Tibial nerve (tissue), 4 donors: ENCODE results near the gene MYCT1. TPM values are rescaled to one million over a fixed set of nuclear protein-coding genes. Genes with fewer than 3 reads are reported as not detected.

Source experiments
- DNase-seq, 2 donors: peaks; one replicate each; pipeline ENCODE4 v3.0.0-alpha.2; 2019; ENCODE audit warnings: low spot score in 2 of 2
- H3K27ac ChIP-seq, 4 donors: fragments of 200-600 bp; sonication (generic) in 3 of 4; one replicate each; pipeline ENCODE4 v1.5.1; 2017 to 2019; ENCODE audit warnings: mild to moderate bottlenecking in 1 of 4
- H3K27me3 ChIP-seq, 2 donors: fragments of 200-600 bp; sonication (generic) in 1 of 2; one replicate each; pipeline versions ENCODE4 v1.5.1 to v1.6.0; 2017 to 2019
- H3K36me3 ChIP-seq, 3 donors: fragments of 200-600 bp; sonication (generic); one replicate each; pipeline ENCODE4 v1.5.1; 2018 to 2019
- H3K4me1 ChIP-seq, 4 donors: fragments of 200-600 bp; sonication (generic) in 3 of 4; one replicate each; pipeline ENCODE4 v1.5.1; 2017 to 2019
- H3K4me3 ChIP-seq, 4 donors: fragments of 200-600 bp; sonication (generic) in 3 of 4; one replicate each; pipeline ENCODE4 v1.5.1; 2017 to 2019; ENCODE audit warnings: mild to moderate bottlenecking in 1 of 4, moderate library complexity in 1 of 4
- H3K9me3 ChIP-seq, 4 donors: fragments of 200-600 bp; sonication (generic) in 3 of 4; one replicate each; pipeline ENCODE4 v1.5.1; 2017 to 2019
- EP300 ChIP-seq, 2 donors: sonication (generic); formaldehyde crosslinking; IDR thresholded peaks; one replicate each; pipeline ENCODE4 v1.6.1; 2017; ENCODE audit warnings: antibody characterized with exemption in 2 of 2, mild to moderate bottlenecking in 1 of 2
- POLR2A ChIP-seq, 2 donors: fragments of 450-650 bp; IDR thresholded peaks; one replicate each; pipeline ENCODE4 v1.6.1; 2017; ENCODE audit warnings: antibody characterized with exemption in 2 of 2, mild to moderate bottlenecking in 2 of 2, moderate library complexity in 2 of 2
- WGBS, 2 donors: methylation state at CpG; one replicate each; pipeline ENCODE4 v1.1.5; 2018; 5-methylcytosine and 5-hydroxymethylcytosine counted together
- total RNA-seq, 4 donors: library from RNA; depleted of rRNA; stranded (reverse); fragments of >200 nt; gene quantifications; one replicate each; pipeline ENCODE4 v1.1.0, GENCODE V29; 2016
- TF ChIP-seq, protein P1 (sequence below), 5 experiments: fragments of 200-600 bp in 3 of 5; fragments of 450-650 bp in 2 of 5; sonication (generic) in 3 of 5; IDR thresholded peaks; one replicate each; pipeline ENCODE4 v1.5.1; 2016 to 2019; ENCODE audit warnings: antibody characterized with exemption in 5 of 5, mild to moderate bottlenecking in 3 of 5, moderate library complexity in 2 of 5

The MYCT1 gene, protein sequence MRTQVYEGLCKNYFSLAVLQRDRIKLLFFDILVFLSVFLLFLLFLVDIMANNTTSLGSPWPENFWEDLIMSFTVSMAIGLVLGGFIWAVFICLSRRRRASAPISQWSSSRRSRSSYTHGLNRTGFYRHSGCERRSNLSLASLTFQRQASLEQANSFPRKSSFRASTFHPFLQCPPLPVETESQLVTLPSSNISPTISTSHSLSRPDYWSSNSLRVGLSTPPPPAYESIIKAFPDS
- total RNA-seq = 10 to 100 TPM; 13.6 to 31.2 (median 21.2) TPM

DNA sequence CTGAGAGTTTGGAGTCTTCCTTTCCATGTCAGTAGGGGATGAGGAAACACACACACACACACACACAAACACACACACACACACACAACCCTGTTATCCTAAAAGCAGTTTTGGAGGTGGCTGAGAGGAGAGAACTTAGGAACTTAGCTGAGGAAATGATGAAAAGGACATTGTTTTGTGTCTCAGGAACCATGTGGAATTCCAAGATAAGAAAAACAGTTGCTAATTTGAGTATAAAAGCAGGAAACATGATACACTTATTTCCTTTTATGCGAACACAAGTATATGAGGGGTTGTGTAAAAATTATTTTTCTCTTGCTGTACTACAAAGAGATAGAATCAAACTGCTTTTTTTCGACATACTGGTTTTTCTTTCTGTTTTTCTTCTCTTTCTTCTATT lies at the start of gene MYCT1:
MYCT1 (plus strand) TSS at position 264 of the 400 bp plus-strand sequence; CDS start at position 270, 6 bp downstream.
- H3K27me3 ChIP-seq = no peaks in the 10 kb centered on the region
- 54% methylated on average over 2 of the region's 2 CpGs for whole genome bisulfite sequencing, 2 donors
- H3K9me3 ChIP-seq = no peaks in the 10 kb centered on the region
- H3K4me1 ChIP-seq = no peaks in the 10 kb centered on the region
- TF ChIP-seq POLR2A (IDR thresholded peaks at IDR 0.05) (no peak), EP300 (IDR thresholded peaks at IDR 0.05) (peak in 1 of 2 donors; percentile 40)
- no peaks in the 10 kb centered on the region for H3K36me3 ChIP-seq
- no peak for DNase-seq
- peak within 1 kb of the TSS in 1 of 4 donors; percentile 26 for H3K27ac ChIP-seq
- peak within 1 kb of the TSS in 1 of 4 donors; percentile 23 for H3K4me3 ChIP-seq

DNA sequence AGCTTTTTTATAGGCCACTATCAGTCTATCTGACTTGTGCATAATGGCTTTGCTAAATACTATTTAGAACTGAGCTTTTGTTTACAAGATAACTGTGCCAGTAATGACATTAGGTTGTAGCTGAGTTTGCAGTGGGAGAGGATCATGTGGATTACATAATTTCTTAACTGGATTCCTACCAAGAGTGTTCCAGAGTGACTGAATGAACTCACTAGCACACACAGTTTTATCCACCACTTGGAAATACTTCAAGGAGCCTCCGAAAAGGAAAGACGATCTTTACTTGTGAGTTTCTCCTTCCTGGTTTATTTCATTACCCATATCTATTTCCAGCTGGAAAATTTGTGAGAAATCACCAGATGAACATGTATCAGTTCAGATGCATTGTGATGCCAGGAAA lies 49.6 kb upstream of the MYCT1 start:
- Histone ChIP-seq H3K4me1 (no peaks in the 10 kb centered on the region), H3K27me3 (no peaks in the 10 kb centered on the region), H3K4me3 (no peak overlapping the region), H3K36me3 (no peaks in the 10 kb centered on the region), H3K27ac (no peak overlapping the region), H3K9me3 (no peaks in the 10 kb centered on the region)
- WGBS, 2 donors = 45 to 63% methylated on average over 2 of the region's 2 CpGs
- TF ChIP-seq, protein P1, sequence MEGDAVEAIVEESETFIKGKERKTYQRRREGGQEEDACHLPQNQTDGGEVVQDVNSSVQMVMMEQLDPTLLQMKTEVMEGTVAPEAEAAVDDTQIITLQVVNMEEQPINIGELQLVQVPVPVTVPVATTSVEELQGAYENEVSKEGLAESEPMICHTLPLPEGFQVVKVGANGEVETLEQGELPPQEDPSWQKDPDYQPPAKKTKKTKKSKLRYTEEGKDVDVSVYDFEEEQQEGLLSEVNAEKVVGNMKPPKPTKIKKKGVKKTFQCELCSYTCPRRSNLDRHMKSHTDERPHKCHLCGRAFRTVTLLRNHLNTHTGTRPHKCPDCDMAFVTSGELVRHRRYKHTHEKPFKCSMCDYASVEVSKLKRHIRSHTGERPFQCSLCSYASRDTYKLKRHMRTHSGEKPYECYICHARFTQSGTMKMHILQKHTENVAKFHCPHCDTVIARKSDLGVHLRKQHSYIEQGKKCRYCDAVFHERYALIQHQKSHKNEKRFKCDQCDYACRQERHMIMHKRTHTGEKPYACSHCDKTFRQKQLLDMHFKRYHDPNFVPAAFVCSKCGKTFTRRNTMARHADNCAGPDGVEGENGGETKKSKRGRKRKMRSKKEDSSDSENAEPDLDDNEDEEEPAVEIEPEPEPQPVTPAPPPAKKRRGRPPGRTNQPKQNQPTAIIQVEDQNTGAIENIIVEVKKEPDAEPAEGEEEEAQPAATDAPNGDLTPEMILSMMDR (IDR thresholded peaks at IDR 0.05) = no peak
- no peak for TF ChIP-seq POLR2A (IDR thresholded peaks at IDR 0.05)
- TF ChIP-seq EP300 (IDR thresholded peaks at IDR 0.05) = peak in 1 of 2 donors; percentile 32
- no peak for DNase-seq

DNA sequence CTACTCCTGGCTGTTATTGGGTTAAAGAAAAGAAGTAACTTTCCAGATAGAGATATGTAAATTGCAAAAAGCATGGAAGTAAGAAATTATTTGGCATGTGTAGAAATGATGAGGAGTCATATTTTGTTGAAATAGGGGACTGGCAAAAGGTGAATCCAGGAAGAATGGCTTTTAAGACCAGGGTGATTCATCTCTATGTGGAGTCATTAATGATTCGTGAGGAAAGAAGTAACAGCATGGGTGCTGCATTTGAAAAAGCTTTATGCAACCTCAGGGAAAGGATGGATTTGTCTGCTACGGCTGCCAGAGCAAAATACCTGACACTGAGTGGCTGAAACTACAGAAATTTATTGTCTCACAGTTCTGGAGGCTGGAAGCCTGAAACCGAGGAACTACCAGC lies 45.7 kb upstream of the MYCT1 start:
- WGBS, 2 donors = 61 to 75% methylated on average over 3 of the region's 3 CpGs
- Histone ChIP-seq H3K4me1 (no peaks in the 10 kb centered on the region), H3K9me3 (no peaks in the 10 kb centered on the region), H3K36me3 (no peaks in the 10 kb centered on the region), H3K4me3 (no peak overlapping the region), H3K27ac (no peak overlapping the region), H3K27me3 (no peaks in the 10 kb centered on the region)
- TF ChIP-seq, protein P1 (IDR thresholded peaks at IDR 0.05) = no peak
- TF ChIP-seq EP300 (IDR thresholded peaks at IDR 0.05) (no peak), POLR2A (IDR thresholded peaks at IDR 0.05) (no peak)
- no peak for DNase-seq

DNA sequence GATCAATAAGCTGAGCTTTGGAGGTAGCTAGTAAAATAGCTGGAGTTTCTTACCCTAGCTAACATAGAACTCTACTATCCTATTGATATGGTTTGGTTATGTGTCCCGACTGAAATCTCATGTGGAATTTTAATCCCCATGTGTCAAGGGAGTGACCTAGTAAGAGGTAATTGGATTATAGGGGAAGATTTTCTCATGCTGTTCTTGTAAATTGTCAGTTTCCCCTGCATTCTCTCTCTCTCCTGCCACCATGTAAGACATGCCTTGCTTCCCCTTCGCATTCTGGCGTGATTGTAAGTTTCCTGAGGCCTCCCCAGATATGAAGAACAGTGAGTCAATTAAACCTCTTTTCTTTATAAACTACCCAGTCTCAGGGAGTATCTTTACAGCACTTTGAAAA lies 35.9 kb upstream of the MYCT1 start:
- Histone ChIP-seq H3K4me1 (no peaks in the 10 kb centered on the region), H3K27ac (no peak overlapping the region)
- WGBS, 2 donors = 86 to 96% methylated on average over 3 of the region's 3 CpGs

DNA sequence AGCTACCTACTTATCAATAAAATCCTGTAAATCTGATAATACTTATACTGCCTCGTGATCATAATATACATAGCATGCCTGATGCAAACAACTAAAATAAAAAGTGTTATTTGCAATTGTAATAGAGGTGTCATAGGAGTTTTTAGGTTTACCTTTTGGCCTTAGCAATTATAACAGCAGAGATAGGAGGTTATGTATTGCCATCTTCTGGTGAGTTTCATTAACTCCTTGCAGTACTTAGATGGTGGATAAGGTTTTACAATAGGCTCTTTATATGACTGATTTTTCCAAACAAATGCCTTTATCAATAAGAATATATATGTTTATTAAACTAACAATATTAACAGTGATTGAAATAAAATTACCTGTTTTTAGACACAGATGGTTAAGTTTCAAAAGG lies 27.8 kb upstream of the MYCT1 start:
- Histone ChIP-seq H3K36me3 (no peaks in the 10 kb centered on the region), H3K27ac (no peak overlapping the region), H3K4me3 (no peak overlapping the region), H3K4me1 (no peaks in the 10 kb centered on the region), H3K9me3 (peaks cover 0 to 5% (median 0%) of the 10 kb centered on the region in 4 donors), H3K27me3 (no peaks in the 10 kb centered on the region)
- TF ChIP-seq EP300 (IDR thresholded peaks at IDR 0.05) (no peak), POLR2A (IDR thresholded peaks at IDR 0.05) (no peak)
- TF ChIP-seq, protein P1 (IDR thresholded peaks at IDR 0.05) = peak in 1 of 5 experiments; percentile 34
- 38 to 44% methylated on average over 1 of the region's 1 CpG for WGBS, 2 donors
- no peak for DNase-seq

More for the DNA sequence above, 35.9 kb upstream of the MYCT1 start:
- Histone ChIP-seq H3K36me3 (no peaks in the 10 kb centered on the region), H3K9me3 (peaks cover 0 to 2% (median 0%) of the 10 kb centered on the region in 4 donors), H3K4me3 (no peak overlapping the region), H3K27me3 (no peaks in the 10 kb centered on the region)
- DNase-seq = no peak
- TF ChIP-seq, protein P1 (IDR thresholded peaks at IDR 0.05) = no peak
- TF ChIP-seq POLR2A (IDR thresholded peaks at IDR 0.05) (no peak), EP300 (IDR thresholded peaks at IDR 0.05) (no peak)
